ENCODE measurements around the gene LY6G6F. TPM values are rescaled to one million over a fixed set of nuclear protein-coding genes. Genes with fewer than 3 reads are reported as not detected.
A peak's percentile ranks its signal among the peaks of the same experiment; 100 is the strongest.

Gene LY6G6F
- total and polyA plus RNA-seq, 2 donors (not counting 3 experiments of a cell fraction or from before 2014, with no cell fraction given), result not detected

GRCh38 chr6:31660381-31661261 is 46.0 kb upstream of the LY6G6F start, which contains the start of gene C6orf47:
Gene C6orf47, minus strand, starts transcription at chr6:31660778. Its CDS starts 831 bp downstream, at chr6:31659947.
- intact Hi-C loops (cut with micrococcal nuclease) (loop anchor here (1.0 to 10.0 kb wide), 4 partner anchors 8 to 534 kb away; partner anchors contain the start of genes BAG6, GPSM3 and PBX2), dilution Hi-C loops (cut with MboI; ENCODE audit: extremely low pct_ligation_motif_present, low sequenced_read_pairs) (no loop called here)
- H3K9ac ChIP-seq (replicated peaks; ENCODE audit: extremely low read depth, insufficient read depth, low read length), result peak within 1 kb of the TSS; percentile 82
- peaks cover 28% of the 10 kb centered on the region for H3K79me2 ChIP-seq (ENCODE audit: control insufficient read depth, insufficient read depth, low read length)
- peak within 1 kb of the TSS; percentile 62 for H3K27ac ChIP-seq (ENCODE audit: insufficient read depth, low read depth, low read length)
- H4K20me1 ChIP-seq (replicated peaks; ENCODE audit: control insufficient read depth, extremely low read depth, insufficient read depth, low read length), result no peaks in the 10 kb centered on the region
- no peaks in the 10 kb centered on the region for H3K27me3 ChIP-seq (ENCODE audit: control insufficient read depth in 2 of 2, insufficient read depth in 2 of 2, low read length in 2 of 2)
- H3K4me2 ChIP-seq (ENCODE audit: insufficient read depth, low read length), result peak within 1 kb of the TSS; percentile 67
- BruUV-seq (replicated peaks), result TSS peak; percentile 44
- H3K9me3 ChIP-seq (replicated peaks; ENCODE audit: control insufficient read depth, insufficient read depth, low read length), result no peaks in the 10 kb centered on the region
- peak within 1 kb of the TSS; percentile 52 for H2AFZ ChIP-seq (ENCODE audit: low read depth, low read length)
- peak; percentile 87 for DNase-seq (ENCODE audit: low read depth, low spot score)
- FAIRE-seq, result peak; percentile 80
- H3K36me3 ChIP-seq (ENCODE audit: control insufficient read depth in 2 of 2, extremely low read depth in 1 of 2, insufficient read depth in 2 of 2, low read length in 2 of 2), result peaks cover 3 to 4% of the 10 kb centered on the region in 2 experiments
- peaks cover 44% of the 10 kb centered on the region for H3K4me1 ChIP-seq (ENCODE audit: control insufficient read depth, extremely low read depth, insufficient read depth, low read length)
- POLR2A ChIA-PET, result interaction anchor here (0.6 to 2.1 kb wide), 4 partner anchors 9 to 166 kb away, joined by 3 to 13 read pairs (median 4); partner anchors contain the start of genes BAG6, HSPA1B and PRRC2A
- TF ChIP-seq MYC (IDR thresholded peaks at IDR 0.05; ENCODE audit: low read depth, low read length) (no peak), FOS (IDR thresholded peaks at IDR 0.05; ENCODE audit: borderline replicate concordance, insufficient read depth, low read length) (peak; percentile 5), CTCF (IDR thresholded peaks at IDR 0.05; ENCODE audit: extremely low read depth in 1 of 2, insufficient read depth in 1 of 2, low read depth in 1 of 2, low read length in 2 of 2) (no peak), JUN (IDR thresholded peaks at IDR 0.05; ENCODE audit: borderline replicate concordance, insufficient read depth, insufficient read length, low read depth) (no peak), GATA2 (IDR thresholded peaks at IDR 0.05; ENCODE audit: insufficient read depth, insufficient read length, low read depth, low read length) (no peak), MAX (IDR thresholded peaks at IDR 0.05; ENCODE audit: insufficient read depth, insufficient read length) (no peak), POLR2A (IDR thresholded peaks at IDR 0.05; ENCODE audit: low read depth, low read length) (peak; percentile 92), POLR2AphosphoS5 (IDR thresholded peaks at IDR 0.05; ENCODE audit: insufficient read depth, low read depth, low read length) (peak; percentile 98), EZH2 (IDR thresholded peaks at IDR 0.05; ENCODE audit: borderline replicate concordance, low read depth, low read length, severe bottlenecking) (no peak)
- CTCF ChIA-PET, result interaction anchor here (0.9 to 5.7 kb wide), 5 partner anchors 8 to 135 kb away, joined by 3 to 38 read pairs (median 3); partner anchors contain the start of genes BAG6 and VARS1
- H3K9me1 ChIP-seq (replicated peaks; ENCODE audit: control insufficient read depth, extremely low read depth, insufficient read depth, low read length), result no peaks in the 10 kb centered on the region
- peak within 1 kb of the TSS; percentile 30 to 76 (median 70) for H3K4me3 ChIP-seq (replicated peaks in 1 of 3; ENCODE audit: insufficient read depth in 1 of 3, low read depth in 1 of 3, low read length in 3 of 3)

All from endothelial cell of umbilical vein (primary cell).